BLaER1 treated with 17β-estradiol and CSF1 and Interleukin-3, amounts not matched to agents 10 nM and 100 nM (cell line): ENCODE results near the gene UBE2QL1.

Experiments
- H3K27ac ChIP-seq, 11 experiments: shearing (Covaris generic); formaldehyde crosslinking; 2 replicates each; pipeline ENCODE4 v1.8.1; 2022
- H3K27me3 ChIP-seq, 11 experiments: shearing (Covaris generic); formaldehyde crosslinking; 2 replicates each; pipeline ENCODE4 v1.8.1; 2022
- H3K36me3 ChIP-seq, 11 experiments: shearing (Covaris generic); formaldehyde crosslinking; 2 replicates each; pipeline ENCODE4 v1.8.1; 2022
- H3K4me1 ChIP-seq, 10 experiments: shearing (Covaris generic); formaldehyde crosslinking; 2 replicates each; pipeline ENCODE4 v1.8.1; 2022
- H3K4me2 ChIP-seq, 11 experiments: shearing (Covaris generic); formaldehyde crosslinking; 2 replicates each; pipeline ENCODE4 v1.8.1; 2022
- H3K4me3 ChIP-seq, 10 experiments: shearing (Covaris generic); formaldehyde crosslinking; 2 replicates each; pipeline ENCODE4 v1.8.1; 2022
- H3K9ac ChIP-seq, 11 experiments: shearing (Covaris generic); formaldehyde crosslinking; 2 replicates each; pipeline ENCODE4 v1.8.1; 2022
- H3K9me3 ChIP-seq, 11 experiments: shearing (Covaris generic); formaldehyde crosslinking; replicated peaks in 1 of 11; 2 replicates each; pipeline ENCODE4 v1.8.1; 2022
- H4K20me1 ChIP-seq, 11 experiments: shearing (Covaris generic); formaldehyde crosslinking; 2 replicates each; pipeline ENCODE4 v1.8.1; 2022
- Cebpa-rat ChIP-seq, 11 experiments: shearing (Covaris generic); IDR thresholded peaks; 2 replicates each; pipeline ENCODE4 v1.8.1; 2022

The UBE2QL1 gene

DNA sequence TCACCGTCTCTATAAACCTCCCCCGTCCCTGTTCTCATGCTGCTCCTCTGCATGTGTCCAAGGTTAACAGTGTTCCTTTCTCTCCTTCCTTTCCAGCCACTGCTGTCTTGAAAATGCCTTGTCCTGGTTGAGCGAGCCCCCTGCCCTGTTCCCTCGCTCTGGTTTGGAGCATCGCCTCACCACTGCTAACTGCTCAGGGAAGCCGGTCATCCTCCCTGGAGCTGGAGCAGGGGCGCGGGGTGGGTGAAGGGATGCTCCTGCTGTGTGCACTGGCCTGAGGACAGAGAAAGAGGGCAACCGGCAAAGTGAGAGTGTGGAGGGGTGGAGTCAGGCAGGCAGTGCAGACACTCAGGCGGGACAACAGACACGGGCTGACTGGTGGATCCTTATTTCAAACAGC lies 19.4 kb downstream of the UBE2QL1 start:
- Histone ChIP-seq H3K36me3 (no peaks in the 10 kb centered on the region), H3K4me2 (no peak overlapping the region), H3K9ac (no peak overlapping the region), H3K4me3 (no peak overlapping the region), H4K20me1 (0 out of 22 replicates have a peak, but pooled peaks cover 0 to 3% (median 0%) of the 10 kb centered on the region in 11 experiments), H3K27me3 (peaks cover 0 to 3% (median 0%) of the 10 kb centered on the region in 11 experiments; a peak in 1 of 22 replicates), H3K27ac (no peak overlapping the region), H3K9me3 (peaks cover 0 to 8% (median 5%) of the 10 kb centered on the region in 11 experiments; a peak in 7 of 22 replicates), H3K4me1 (peaks cover 6 to 15% (median 11%) of the 10 kb centered on the region in 10 experiments; a peak in 17 of 20 replicates)
- no peak for TF ChIP-seq Cebpa-rat (IDR thresholded peaks at IDR 0.05)

DNA sequence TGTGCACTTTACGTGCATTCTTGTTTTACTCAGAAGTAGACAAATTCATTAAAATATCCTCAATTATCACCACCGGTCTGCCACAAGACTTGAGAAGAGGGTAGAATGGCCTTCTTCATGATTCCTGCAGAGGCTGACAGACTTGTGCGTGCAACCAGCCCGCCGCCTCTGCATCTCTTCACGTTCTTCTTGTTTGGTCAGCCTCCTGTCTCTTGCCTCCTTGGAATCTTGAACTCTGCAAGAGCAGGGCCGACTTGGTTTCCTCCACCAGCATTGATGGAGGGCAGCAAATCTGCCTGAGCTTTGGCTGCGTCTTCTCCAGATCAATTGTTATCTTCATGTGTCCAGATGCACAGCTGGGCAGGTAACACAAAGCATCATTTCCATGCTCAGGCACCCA lies 20.2 kb downstream of the UBE2QL1 start:
- TF ChIP-seq Cebpa-rat (IDR thresholded peaks at IDR 0.05): no peak
- peaks cover 0 to 8% (median 5%) of the 10 kb centered on the region in 11 experiments; a peak in 7 of 22 replicates for H3K9me3 ChIP-seq
- H3K4me3 ChIP-seq: no peak overlapping the region
- H3K36me3 ChIP-seq: no peaks in the 10 kb centered on the region
- H3K9ac ChIP-seq: no peak overlapping the region
- peaks cover 6 to 15% (median 11%) of the 10 kb centered on the region in 10 experiments; a peak in 17 of 20 replicates for H3K4me1 ChIP-seq
- H4K20me1 ChIP-seq: 0 out of 22 replicates have a peak, but pooled peaks cover 0 to 3% (median 0%) of the 10 kb centered on the region in 11 experiments
- no peak overlapping the region for H3K27ac ChIP-seq
- no peak overlapping the region for H3K4me2 ChIP-seq
- peaks cover 0 to 3% (median 0%) of the 10 kb centered on the region in 11 experiments; a peak in 1 of 22 replicates for H3K27me3 ChIP-seq

DNA sequence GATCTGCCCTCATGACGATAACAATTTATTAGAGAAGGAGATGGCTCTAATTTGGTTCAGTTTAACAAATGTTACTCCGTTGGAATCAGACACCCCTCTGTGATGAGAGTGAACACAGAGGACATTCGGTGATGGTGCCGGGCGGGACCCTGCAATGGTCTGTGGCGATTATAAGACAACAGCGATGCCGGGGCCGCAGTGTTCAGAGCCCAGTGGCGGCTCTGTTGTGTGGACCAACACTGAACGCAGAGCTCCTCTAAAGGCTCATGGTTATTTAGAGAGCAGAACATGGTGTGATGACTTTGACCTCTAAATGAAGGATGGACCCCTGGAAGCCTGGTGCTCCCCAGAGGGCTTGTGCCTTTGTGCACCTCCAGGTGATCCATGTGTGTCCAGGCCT lies 21.2 kb downstream of the UBE2QL1 start:
- Histone ChIP-seq H3K36me3 (no peaks in the 10 kb centered on the region), H3K9ac (no peak overlapping the region), H4K20me1 (0 out of 22 replicates have a peak, but pooled peaks cover 0 to 3% (median 0%) of the 10 kb centered on the region in 11 experiments), H3K4me2 (no peak overlapping the region), H3K9me3 (peaks cover 0 to 8% (median 5%) of the 10 kb centered on the region in 11 experiments; a peak in 7 of 22 replicates), H3K4me1 (peaks cover 6 to 15% (median 11%) of the 10 kb centered on the region in 10 experiments; a peak in 17 of 20 replicates), H3K27me3 (peaks cover 0 to 3% (median 0%) of the 10 kb centered on the region in 11 experiments; a peak in 1 of 22 replicates), H3K4me3 (no peak overlapping the region), H3K27ac (no peak overlapping the region)
- TF ChIP-seq Cebpa-rat (IDR thresholded peaks at IDR 0.05): no peak

DNA sequence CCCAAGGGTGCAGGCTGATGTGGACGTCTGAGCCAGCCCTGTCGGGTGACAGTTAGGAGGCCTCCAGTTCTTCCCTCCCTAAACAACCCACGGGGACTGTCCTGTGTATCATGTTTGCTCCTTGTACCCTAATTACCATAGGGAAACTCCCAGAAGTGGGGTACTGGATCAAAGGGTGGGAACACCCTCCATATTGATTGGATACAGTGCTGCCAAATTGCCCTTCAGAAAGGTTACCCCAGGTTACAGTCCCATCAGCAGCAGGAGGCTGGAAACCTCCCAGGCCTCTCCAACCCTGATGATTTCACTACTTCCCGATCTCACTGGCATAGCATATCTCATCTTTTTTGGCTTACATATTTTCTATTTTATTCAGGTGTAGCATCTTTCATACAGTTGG lies 22.0 kb downstream of the UBE2QL1 start:
- 0 out of 22 replicates have a peak, but pooled peaks cover 0 to 3% (median 0%) of the 10 kb centered on the region in 11 experiments for H4K20me1 ChIP-seq
- no peak overlapping the region for H3K4me2 ChIP-seq
- no peak overlapping the region for H3K9ac ChIP-seq
- peaks cover 0 to 3% (median 0%) of the 10 kb centered on the region in 11 experiments; a peak in 1 of 22 replicates for H3K27me3 ChIP-seq
- TF ChIP-seq Cebpa-rat (IDR thresholded peaks at IDR 0.05): no peak
- H3K9me3 ChIP-seq: peaks cover 0 to 8% (median 5%) of the 10 kb centered on the region in 11 experiments; a peak in 7 of 22 replicates
- peaks cover 3 to 8% (median 6%) of the 10 kb centered on the region in 10 experiments; a peak in 17 of 20 replicates for H3K4me1 ChIP-seq
- no peaks in the 10 kb centered on the region for H3K36me3 ChIP-seq
- H3K4me3 ChIP-seq: no peak overlapping the region
- no peak overlapping the region for H3K27ac ChIP-seq

DNA sequence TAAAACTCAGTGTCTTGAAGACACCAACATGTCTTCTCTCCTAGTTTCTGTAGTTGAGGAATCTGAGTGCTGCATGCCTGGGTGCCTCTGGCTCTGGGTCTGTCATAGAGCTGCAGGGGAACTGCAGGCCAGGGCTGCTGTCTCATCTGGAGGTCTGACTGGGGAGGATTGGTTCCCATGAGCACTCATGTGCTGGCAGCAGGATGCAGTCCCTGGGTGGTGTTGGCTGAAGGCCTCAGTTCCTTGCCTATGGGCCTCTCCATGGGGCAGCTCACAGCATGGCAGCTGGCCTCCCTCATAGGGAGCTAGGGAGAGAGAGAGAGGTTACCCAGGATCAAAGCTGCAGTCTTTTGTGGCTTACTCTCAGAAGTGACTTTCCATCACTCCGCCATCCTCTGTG lies 22.6 kb downstream of the UBE2QL1 start:
- TF ChIP-seq Cebpa-rat (IDR thresholded peaks at IDR 0.05): no peak
- H3K36me3 ChIP-seq: no peaks in the 10 kb centered on the region
- H3K4me2 ChIP-seq: no peak overlapping the region
- no peaks in the 10 kb centered on the region for H3K27me3 ChIP-seq
- peaks cover 0 to 2% (median under 1%) of the 10 kb centered on the region in 10 experiments; a peak in 9 of 20 replicates for H3K4me1 ChIP-seq
- H3K4me3 ChIP-seq: no peak overlapping the region
- no peak overlapping the region for H3K9ac ChIP-seq
- no peak overlapping the region for H3K27ac ChIP-seq
- H4K20me1 ChIP-seq: 0 out of 22 replicates have a peak, but pooled peaks cover 0 to 3% (median 0%) of the 10 kb centered on the region in 11 experiments
- peaks cover 0 to 8% (median 5%) of the 10 kb centered on the region in 11 experiments; a peak in 7 of 22 replicates for H3K9me3 ChIP-seq

DNA sequence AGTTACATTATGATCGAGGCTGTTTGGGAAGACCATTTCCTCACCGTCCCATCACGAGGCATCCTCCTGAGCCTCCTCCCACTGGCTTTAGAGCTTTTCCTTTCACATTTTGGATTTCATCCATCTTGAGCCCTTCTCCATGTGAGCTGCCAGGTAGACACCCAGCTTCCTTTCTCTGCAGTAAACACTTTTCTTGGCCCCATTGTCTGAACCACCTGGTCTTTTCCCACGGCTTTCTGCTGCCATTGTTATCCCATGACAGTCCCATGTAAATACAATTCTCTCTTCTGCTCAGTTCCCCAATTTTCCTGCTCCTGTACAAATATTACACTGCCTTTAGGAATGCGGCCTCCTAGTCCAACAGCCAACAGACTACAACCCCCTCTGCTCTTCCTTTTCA lies 24.1 kb downstream of the UBE2QL1 start:
- H3K9me3 ChIP-seq: peaks cover 0 to 8% (median 5%) of the 10 kb centered on the region in 11 experiments; a peak in 7 of 22 replicates
- no peak overlapping the region for H3K27ac ChIP-seq
- H3K9ac ChIP-seq: no peak overlapping the region
- no peaks in the 10 kb centered on the region for H3K4me1 ChIP-seq
- 0 out of 22 replicates have a peak, but pooled peaks cover 0 to 2% (median 0%) of the 10 kb centered on the region in 11 experiments for H4K20me1 ChIP-seq
- H3K4me3 ChIP-seq: no peak overlapping the region
- TF ChIP-seq Cebpa-rat (IDR thresholded peaks at IDR 0.05): no peak
- no peaks in the 10 kb centered on the region for H3K36me3 ChIP-seq
- no peak overlapping the region for H3K4me2 ChIP-seq
- no peaks in the 10 kb centered on the region for H3K27me3 ChIP-seq

DNA sequence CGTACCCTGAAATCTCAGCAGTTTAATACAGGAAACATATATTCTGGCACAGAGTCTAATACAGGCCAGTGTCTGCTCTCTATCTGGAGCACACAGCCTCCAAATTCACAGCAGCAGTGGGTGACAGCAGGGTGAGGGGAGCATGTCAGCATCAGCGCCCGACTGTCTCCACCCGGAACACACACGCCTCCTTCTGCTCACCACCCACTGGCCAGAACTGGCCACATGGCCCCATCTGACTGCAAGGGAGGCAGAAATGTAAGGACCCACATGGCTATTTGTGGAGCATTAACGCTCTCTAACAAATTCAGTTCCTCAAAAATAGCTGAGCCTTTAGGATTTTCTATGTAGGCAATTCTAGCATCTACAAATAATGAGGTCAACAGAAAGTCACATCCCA lies 24.6 kb downstream of the UBE2QL1 start:
- Histone ChIP-seq H3K27ac (no peak overlapping the region), H4K20me1 (no peaks in the 10 kb centered on the region; a peak in 1 of 22 replicates), H3K4me3 (no peak overlapping the region), H3K4me1 (no peaks in the 10 kb centered on the region), H3K9me3 (peaks cover 0 to 8% (median 5%) of the 10 kb centered on the region in 11 experiments; a peak in 7 of 22 replicates), H3K36me3 (no peaks in the 10 kb centered on the region), H3K4me2 (no peak overlapping the region), H3K9ac (no peak overlapping the region), H3K27me3 (no peaks in the 10 kb centered on the region)
- no peak for TF ChIP-seq Cebpa-rat (IDR thresholded peaks at IDR 0.05)

DNA sequence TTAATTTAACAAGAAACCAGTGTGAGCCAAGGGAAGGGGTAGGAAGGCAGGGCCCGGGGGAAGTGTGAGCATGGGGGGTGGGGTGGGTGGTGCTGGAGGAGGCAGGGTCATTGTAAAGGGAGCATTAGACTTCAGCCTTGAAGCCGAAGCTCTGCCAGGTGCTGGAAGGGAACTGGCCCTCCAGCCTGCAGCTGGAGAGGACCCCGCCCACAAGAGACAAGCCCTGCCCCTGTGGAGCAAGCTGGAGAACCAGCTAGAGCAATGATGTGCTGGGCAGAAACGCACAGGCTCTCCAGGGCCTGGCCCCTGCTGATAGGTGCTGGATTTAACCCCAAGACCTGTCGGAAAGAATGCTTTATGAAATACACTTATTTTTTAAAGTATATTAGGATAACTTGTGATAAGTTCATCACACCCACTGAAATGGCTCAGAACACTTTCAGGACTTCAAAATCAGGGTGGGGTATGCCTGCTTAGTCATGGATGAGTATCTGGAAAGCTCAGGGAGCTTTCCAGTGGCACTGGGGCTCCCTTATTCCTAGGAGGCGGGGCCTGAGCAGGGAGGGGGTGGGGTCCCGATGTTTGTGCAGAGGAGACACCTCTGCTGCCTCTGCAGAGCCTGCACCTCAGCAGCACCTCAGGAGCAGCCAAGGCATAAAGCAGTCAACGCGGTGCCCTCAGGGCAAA lies 27.1 kb downstream of the UBE2QL1 start:
- Histone ChIP-seq H3K4me1 (peaks cover 0 to 7% (median 2%) of the 10 kb centered on the region in 10 experiments; a peak in 6 of 20 replicates), H3K4me2 (no peak overlapping the region), H4K20me1 (no peaks in the 10 kb centered on the region; a peak in 1 of 22 replicates), H3K27ac (no peak overlapping the region), H3K36me3 (no peaks in the 10 kb centered on the region), H3K27me3 (no peaks in the 10 kb centered on the region), H3K4me3 (no peak overlapping the region), H3K9ac (no peak overlapping the region), H3K9me3 (peaks cover 0 to 8% (median 5%) of the 10 kb centered on the region in 11 experiments; a peak in 7 of 22 replicates)
- TF ChIP-seq Cebpa-rat (IDR thresholded peaks at IDR 0.05): no peak

DNA sequence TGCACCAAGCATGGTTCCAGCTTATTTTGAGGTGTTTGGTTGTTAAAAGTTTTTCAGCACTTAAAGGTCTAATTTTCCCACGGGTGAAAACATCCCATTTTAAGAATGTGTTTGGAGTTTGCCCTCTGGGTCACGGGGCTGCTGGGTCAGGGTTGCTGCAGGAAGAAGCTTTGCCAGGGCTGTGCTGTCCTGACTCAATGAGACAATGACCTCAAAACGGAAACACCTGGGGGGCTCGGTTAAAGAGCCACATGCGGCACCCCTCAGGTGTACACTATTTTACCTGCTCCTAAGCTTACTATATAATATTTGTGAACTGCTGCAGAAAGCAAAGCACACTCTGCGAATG lies 27.6 kb downstream of the UBE2QL1 start:
- Histone ChIP-seq H3K4me3 (no peak overlapping the region), H4K20me1 (no peaks in the 10 kb centered on the region; a peak in 1 of 22 replicates), H3K9me3 (peaks cover 0 to 6% (median 2%) of the 10 kb centered on the region in 11 experiments; a peak in 7 of 22 replicates), H3K36me3 (no peaks in the 10 kb centered on the region), H3K4me2 (no peak overlapping the region), H3K4me1 (peaks cover 0 to 7% (median 2%) of the 10 kb centered on the region in 10 experiments; a peak in 6 of 20 replicates), H3K9ac (no peak overlapping the region), H3K27me3 (no peaks in the 10 kb centered on the region), H3K27ac (no peak overlapping the region)
- TF ChIP-seq Cebpa-rat (IDR thresholded peaks at IDR 0.05): no peak
